ENCODE measurements around the gene CD79B.

The CD79B gene

GRCh38 chr17:63934183-63935112 lies 2.3 kb upstream of the CD79B start:
- Histone ChIP-seq H3K9ac (no peak overlapping the region), H2AFZ (ENCODE audit: low read depth) (no peak overlapping the region), H3K4me1 (ENCODE audit: low read depth, poor library complexity, severe bottlenecking) (no peaks in the 10 kb centered on the region), H3K4me2 (no peak overlapping the region), H3K79me2 (ENCODE audit: insufficient read depth, low read depth) (no peaks in the 10 kb centered on the region), H4K20me1 (ENCODE audit: insufficient read depth) (no peaks in the 10 kb centered on the region), H3K27me3 (ENCODE audit: insufficient read depth, low read depth) (no peaks in the 10 kb centered on the region), H3K36me3 (ENCODE audit: insufficient read depth) (no peaks in the 10 kb centered on the region), H3K27ac (no peak overlapping the region), H3K4me3 (IDR thresholded peaks at IDR 0.05; ENCODE audit: insufficient read depth, low read depth, low read length) (no peak overlapping the region)
- no peak for TF ChIP-seq CTCF (conservative IDR thresholded peaks at IDR 0.05; ENCODE audit: low read depth, low read length)

- no peak overlapping the region for H3K27ac ChIP-seq
- H3K36me3 ChIP-seq (ENCODE audit: insufficient read depth) = no peaks in the 10 kb centered on the region
- H4K20me1 ChIP-seq (ENCODE audit: insufficient read depth) = no peaks in the 10 kb centered on the region
- TF ChIP-seq CTCF (conservative IDR thresholded peaks at IDR 0.05; ENCODE audit: low read depth, low read length) = no peak
- H2AFZ ChIP-seq (ENCODE audit: low read depth) = no peak overlapping the region
- no peaks in the 10 kb centered on the region for H3K79me2 ChIP-seq (ENCODE audit: insufficient read depth, low read depth)
- H3K4me3 ChIP-seq (IDR thresholded peaks at IDR 0.05; ENCODE audit: insufficient read depth, low read depth, low read length) = no peak overlapping the region
- no peaks in the 10 kb centered on the region for H3K27me3 ChIP-seq (ENCODE audit: insufficient read depth, low read depth)
- no peaks in the 10 kb centered on the region for H3K4me1 ChIP-seq (ENCODE audit: low read depth, poor library complexity, severe bottlenecking)
- no peak overlapping the region for H3K9ac ChIP-seq
- H3K4me2 ChIP-seq = no peak overlapping the region
These were observed 1.5 kb upstream of the CD79B start for GRCh38 chr17:63933598-63933997.

GRCh38 chr17:63932721-63933120 lies 590 bp upstream of the CD79B start:
- H2AFZ ChIP-seq (ENCODE audit: low read depth) = no peak overlapping the region
- H3K27me3 ChIP-seq (ENCODE audit: insufficient read depth, low read depth) = no peaks in the 10 kb centered on the region
- H3K79me2 ChIP-seq (ENCODE audit: insufficient read depth, low read depth) = no peaks in the 10 kb centered on the region
- no peaks in the 10 kb centered on the region for H3K4me1 ChIP-seq (ENCODE audit: low read depth, poor library complexity, severe bottlenecking)
- no peak overlapping the region for H3K9ac ChIP-seq
- no peak overlapping the region for H3K4me3 ChIP-seq (IDR thresholded peaks at IDR 0.05; ENCODE audit: insufficient read depth, low read depth, low read length)
- H4K20me1 ChIP-seq (ENCODE audit: insufficient read depth) = no peaks in the 10 kb centered on the region
- no peak overlapping the region for H3K4me2 ChIP-seq
- no peak overlapping the region for H3K27ac ChIP-seq
- no peaks in the 10 kb centered on the region for H3K36me3 ChIP-seq (ENCODE audit: insufficient read depth)
- TF ChIP-seq CTCF (conservative IDR thresholded peaks at IDR 0.05; ENCODE audit: low read depth, low read length) = no peak

GRCh38 chr17:63930951-63931575 lies 1.1 kb downstream of the CD79B start:
- H4K20me1 ChIP-seq (ENCODE audit: insufficient read depth) = no peaks in the 10 kb centered on the region
- no peaks in the 10 kb centered on the region for H3K27me3 ChIP-seq (ENCODE audit: insufficient read depth, low read depth)
- no peaks in the 10 kb centered on the region for H3K79me2 ChIP-seq (ENCODE audit: insufficient read depth, low read depth)
- H3K27ac ChIP-seq = no peak overlapping the region
- H3K4me1 ChIP-seq (ENCODE audit: low read depth, poor library complexity, severe bottlenecking) = no peaks in the 10 kb centered on the region
- no peak overlapping the region for H3K4me2 ChIP-seq
- H2AFZ ChIP-seq (ENCODE audit: low read depth) = no peak overlapping the region
- H3K9ac ChIP-seq = no peak overlapping the region
- no peak overlapping the region for H3K4me3 ChIP-seq (IDR thresholded peaks at IDR 0.05; ENCODE audit: insufficient read depth, low read depth, low read length)
- TF ChIP-seq CTCF (conservative IDR thresholded peaks at IDR 0.05; ENCODE audit: low read depth, low read length) = no peak
- no peaks in the 10 kb centered on the region for H3K36me3 ChIP-seq (ENCODE audit: insufficient read depth)

All from KMS-11 (cell line).